Measurements from ENCODE around the gene CCDC54. TPM values are rescaled to one million over a fixed set of nuclear protein-coding genes. Genes with fewer than 3 reads are reported as not detected.

CCDC54 gene
- polyA plus RNA-seq, 12 donors: 1.3 to 5.1 (median 3.7) TPM; not detected in 2

Other genes starting within 250 kb of the CCDC54 start
- 100 to 1,000 TPM in 1 of 12 donors, 10 to 100 TPM in 11; 38.2 to 106 (median 49.0) TPM for gene BBX, start 145.5 kb downstream of the CCDC54 start, polyA plus RNA-seq (ENCODE audit: insufficient read length in 12 of 12)